ENCODE results near the gene ABCC12.
"Not testable (repeated sequence)": the region's sequence is repeated elsewhere in the genome, so short reads cannot be mapped to it uniquely, and the experiment has no call there.

DNA sequence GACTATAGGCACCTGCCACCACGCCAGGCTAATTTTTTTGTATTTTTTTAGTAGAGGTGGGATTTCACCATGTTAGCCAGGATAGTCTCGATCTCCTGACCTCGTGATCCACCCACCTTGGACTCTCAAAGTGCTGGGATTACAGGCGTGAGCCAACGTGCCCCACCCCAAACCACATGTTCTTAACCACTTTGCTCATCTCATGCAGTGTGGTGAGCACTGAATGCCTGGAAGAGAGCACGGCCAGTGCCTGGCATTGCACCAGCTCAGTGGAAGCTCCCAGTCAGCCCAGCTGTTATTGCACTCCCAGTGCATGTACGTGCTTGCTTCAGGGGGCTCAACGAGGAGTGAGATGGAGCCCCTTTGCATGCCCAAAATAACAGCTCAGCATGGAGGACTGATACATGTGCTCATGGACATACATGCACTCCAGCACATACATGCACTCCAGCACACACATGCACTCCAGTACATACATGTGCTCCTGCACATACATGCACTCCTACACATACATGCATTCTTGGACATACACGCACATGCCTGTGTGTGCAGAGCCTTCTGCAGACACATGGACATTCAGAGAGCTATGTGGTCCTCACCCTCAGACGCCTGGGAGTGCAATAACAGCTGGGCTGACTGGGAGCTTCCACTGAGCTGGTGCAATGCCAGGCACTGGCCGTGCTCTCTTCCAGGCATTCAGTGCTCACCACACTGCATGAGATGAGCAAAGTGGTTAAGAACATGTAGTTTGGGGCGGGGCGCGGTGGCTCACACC lies 26.1 kb upstream of the ABCC12 start:
- TF ChIP-seq POLR2A, POLR2AphosphoS5, SPI1 (IDR thresholded peaks at IDR 0.05; ENCODE audit: low read depth, low read length): not testable (repeated sequence)
